Stimulated activated CD8-positive, alpha-beta memory T cell treated with anti-CD3 and anti-CD28 coated beads, Interleukin-7, amount 100 ng/mL, for 4 hours (primary cell): Measurements from ENCODE around the gene LCE1B.

Experiments
- DNase-seq, 2 donors: peaks; one replicate each; pipeline ENCODE4 v3.0.0-alpha.2; 2020; ENCODE audit warnings: low read depth in 2 of 2

Gene LCE1B

GRCh38 chr1:152861374-152861773 is 49.6 kb downstream of the LCE1B start:
- DNase-seq, result no peak
